CD4-positive, alpha-beta T cell treated with Interleukin-4 for 1 hour (primary cell): ENCODE measurements around the gene OSBPL5.
"Not testable (repeated sequence)": the region's sequence is repeated elsewhere in the genome, so short reads cannot be mapped to it uniquely, and the experiment has no call there.

Experiments
- DNase-seq, 2 donors: peaks; one replicate each; pipeline ENCODE4 v3.0.0-alpha.2; 2020 to 2022

Gene OSBPL5

DNA sequence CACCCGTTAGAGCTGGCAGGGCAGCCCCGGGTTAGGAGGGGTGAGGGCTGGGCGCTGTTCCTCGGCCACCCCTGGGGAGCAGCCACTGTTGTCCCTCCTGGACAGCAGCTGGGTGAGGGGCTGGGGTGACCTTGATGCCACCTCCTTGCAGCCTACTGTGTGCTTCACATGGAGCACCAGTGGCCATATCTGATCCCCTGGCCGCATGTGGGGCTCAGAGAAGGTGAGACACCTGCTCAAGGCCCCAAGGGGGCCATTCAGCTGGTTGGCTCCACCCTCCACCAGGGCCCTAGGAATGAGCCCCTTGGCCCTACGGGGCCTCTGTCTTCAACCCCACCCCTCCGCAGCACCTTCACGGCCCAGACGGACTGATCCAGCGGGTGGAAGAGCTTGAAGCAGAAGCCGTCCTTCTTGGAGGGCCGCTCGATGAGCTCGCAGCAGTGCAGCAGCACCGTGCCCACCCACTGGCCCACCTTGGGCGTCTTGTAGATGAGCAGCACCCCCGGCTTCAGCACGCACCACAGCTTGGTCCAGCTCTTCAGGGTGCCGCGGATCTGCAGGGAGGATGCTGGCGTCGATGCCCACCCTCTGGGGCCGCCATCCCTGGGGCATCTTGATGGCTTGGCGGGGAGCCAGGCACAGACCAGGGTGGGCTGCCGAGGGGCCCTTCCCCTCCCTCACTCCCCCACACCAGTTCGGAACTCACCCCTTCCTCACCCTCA is 44.9 kb downstream of the OSBPL5 start:
- DNase-seq, result no peak

DNA sequence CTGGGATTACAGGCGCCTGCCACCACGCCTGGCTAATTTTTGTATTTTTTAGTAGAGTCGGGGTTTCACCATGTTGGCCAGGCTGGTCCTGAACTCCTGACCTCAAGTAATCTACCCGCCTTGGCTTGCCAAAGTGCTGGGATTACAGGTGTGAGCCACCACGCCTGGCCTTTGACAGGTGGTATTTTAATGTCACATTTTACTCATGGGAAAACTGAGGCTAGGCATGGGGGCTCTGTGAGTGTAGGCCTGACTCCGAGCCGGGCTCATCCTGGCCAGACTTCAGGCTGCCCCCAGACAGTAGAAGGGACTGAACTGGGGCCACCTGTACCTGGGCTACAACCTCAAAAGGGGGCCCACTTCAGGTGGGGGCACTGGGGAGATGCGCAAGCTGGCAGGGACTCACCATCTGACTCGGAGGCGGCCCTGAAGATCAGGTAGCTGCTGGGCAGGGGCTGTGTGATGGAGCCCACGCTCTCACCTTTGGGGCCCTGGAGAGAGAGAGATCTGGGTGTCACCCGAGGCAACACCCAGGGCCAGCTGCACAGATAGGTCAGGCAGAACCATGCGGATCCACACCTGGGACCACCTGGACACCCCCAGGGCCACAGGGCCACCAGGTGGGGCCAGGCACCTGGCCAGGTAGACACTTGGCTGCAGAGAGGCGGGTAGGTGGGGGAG is 45.8 kb downstream of the OSBPL5 start:
- no peak for DNase-seq

DNA sequence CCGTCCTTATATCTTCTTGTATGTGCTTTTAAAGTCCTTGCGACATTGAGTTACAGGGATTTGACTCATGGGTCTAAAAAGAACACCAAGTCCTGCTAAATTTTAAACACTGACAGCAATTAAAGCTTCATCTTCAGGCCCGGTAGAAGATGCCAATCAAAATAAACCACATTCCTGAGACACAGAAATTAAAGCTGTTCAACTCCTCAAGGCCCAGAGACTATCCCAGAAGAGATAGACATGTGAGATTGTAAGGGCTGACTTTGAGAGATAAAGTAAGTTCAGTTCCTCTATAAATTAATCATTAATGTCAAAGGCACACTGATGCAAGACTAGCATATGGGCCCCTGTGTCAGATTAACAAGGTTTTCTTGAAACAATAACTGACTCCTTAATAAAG is 49.8 kb downstream of the OSBPL5 start:
- no peak for DNase-seq

DNA sequence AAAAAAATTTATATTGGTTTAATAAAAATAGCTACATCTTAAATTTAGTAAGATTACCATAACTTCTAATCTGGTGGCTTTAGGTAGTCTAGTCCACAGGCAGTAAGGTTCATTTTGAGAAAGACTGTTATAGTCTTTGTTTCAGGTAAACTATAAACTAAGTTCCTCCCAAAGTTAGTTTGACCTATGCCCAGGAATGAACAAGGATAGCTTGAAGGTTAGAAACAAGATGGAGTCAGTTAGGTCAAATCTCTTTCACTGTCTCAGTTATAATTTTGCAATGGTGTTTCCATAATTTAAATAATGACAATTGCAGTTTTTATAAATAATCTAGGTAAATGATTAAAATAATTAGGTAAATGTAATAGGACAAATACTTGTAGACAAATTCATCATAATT is 51.4 kb downstream of the OSBPL5 start:
- not testable (repeated sequence) for DNase-seq

DNA sequence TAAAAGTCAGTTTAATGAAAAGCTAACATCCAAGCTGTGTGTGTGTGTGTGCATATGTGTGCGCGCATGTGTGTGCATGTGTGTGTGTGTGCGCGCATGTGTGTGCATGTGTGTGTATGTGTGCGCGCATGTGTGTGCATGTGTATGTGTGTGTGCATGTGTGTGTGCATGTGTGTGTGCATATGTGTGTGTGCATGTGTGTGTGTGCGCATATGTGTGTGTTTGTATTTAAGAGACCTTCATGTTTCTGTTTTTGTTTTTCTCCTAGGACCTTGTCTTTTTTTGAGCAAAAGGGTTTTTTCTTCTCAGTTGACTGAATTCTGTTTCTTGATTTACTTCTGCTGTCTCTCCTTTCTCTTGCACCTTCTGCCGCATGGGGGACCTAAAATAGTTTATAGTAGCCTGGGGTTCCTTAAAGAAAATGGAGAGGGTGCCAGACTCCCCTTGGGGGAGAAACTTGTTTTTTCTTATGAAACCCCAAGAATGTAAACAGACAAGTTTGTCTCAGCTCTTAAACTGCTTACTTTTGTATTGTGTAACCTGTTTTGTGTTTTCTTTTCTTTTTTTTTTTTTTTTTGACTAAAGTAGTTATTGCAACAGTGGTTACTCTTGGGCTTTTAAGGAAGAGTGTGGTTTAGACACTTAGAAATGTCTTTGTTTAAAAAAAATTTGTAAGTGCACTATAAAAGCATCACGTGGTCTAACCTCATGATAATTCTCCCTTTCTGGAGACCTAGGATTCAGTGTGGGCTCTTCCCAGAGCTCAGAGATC is 53.0 kb downstream of the OSBPL5 start:
- DNase-seq, result peak in 1 of 2 donors; percentile 15

DNA sequence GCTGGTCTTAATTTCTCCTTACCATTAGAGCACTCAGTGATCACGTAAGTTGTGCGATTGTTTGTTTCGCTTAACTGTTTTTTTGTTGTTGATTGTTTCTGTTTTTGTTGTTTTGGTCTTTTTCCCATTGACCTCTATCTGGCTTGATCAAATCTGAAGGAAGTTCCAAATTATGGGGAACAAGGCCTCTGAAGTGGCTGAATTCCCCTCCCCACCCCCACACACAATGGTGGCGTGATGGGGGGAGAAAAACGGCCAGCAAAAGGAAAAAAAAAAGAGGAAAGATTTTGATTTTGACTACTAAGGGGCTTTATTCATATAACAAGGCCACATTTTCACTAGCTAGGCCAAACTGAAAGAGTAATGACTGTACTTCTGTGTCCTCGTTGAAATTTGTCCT is 53.6 kb downstream of the OSBPL5 start:
- DNase-seq, result no peak

DNA sequence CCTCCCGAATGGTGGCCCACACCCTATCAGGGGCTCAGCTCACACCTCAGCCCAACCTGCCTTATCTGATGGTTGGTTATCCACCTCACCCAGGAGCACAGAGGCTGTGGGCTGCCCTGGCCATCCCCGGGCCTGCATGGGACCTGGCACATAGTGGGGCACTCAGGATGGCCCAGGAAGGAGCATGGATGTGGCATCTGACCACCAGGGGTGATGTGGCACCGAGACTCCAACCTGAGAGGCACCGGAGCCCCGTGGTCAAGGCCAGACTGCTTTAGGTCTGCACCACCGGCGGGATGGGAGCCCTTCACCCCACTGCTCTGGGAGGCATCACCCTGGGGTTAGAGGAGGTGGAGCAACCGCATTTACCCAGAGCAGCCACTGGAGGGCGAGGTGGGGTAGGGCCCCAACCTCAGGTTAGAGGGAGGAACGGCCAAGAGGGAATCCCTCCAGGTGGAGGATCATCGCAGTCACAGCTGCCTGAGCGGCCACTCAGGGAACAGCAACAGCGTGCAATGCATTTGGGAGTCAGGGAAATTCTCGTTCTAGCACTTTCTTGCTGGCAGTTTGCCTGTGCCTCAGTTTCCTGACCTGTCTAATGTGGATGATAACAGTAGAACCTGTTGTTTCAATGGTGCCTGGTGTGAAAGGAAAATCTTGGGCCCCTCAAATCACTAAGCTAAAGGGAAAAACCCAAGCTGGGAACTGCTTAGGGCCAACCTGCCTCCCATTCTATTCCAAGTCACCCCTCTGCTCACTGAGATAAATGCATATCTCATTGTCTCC is 55.0 kb downstream of the OSBPL5 start:
- peak; percentile 31 to 45 for DNase-seq

DNA sequence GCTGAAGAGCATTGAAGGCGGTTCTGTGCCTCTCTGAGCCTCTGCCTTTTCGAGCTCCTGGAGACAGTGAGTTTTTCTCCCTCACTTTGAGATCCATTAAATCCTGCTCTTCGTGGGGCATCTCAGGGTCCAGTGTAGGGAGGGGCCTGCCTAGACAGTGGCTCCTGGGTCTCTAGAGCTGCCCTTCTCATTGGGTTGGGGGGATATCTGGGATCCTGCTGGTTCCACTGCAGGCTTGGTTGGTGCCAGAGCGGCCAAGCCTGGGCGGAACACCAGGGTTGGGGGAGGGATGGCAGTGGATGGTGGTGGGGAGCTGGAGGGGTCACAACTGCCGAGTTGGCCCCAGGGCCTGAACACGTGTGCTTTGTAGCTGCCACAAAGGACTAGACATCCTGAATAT is 55.7 kb downstream of the OSBPL5 start:
- no peak for DNase-seq

DNA sequence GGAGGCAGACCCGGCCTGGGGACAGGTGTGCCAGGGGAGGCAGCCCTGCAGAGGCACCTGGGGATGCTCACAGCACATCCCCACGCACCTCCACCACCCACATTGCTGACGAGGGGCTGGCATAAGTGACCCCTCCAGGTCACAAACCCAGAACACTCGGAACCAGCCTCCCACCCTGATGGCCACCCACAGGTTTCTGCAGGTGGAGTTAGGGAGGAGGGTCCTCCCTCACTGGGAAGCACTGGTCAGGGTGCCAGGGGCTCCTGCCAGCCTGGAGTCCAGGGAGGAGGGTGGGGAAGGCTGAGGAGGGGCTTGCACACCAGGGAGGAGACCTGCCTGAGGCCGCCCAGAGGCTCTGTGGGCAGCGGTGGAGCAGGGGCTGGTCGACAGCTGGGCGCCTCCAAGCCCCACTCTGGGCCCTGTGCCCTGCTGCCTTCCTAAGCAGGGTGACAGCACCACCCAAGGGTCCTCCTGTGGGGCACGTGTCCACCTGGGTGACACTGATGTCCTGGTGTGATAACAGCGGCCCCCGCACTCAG is 56.9 kb downstream of the OSBPL5 start:
- no peak for DNase-seq

DNA sequence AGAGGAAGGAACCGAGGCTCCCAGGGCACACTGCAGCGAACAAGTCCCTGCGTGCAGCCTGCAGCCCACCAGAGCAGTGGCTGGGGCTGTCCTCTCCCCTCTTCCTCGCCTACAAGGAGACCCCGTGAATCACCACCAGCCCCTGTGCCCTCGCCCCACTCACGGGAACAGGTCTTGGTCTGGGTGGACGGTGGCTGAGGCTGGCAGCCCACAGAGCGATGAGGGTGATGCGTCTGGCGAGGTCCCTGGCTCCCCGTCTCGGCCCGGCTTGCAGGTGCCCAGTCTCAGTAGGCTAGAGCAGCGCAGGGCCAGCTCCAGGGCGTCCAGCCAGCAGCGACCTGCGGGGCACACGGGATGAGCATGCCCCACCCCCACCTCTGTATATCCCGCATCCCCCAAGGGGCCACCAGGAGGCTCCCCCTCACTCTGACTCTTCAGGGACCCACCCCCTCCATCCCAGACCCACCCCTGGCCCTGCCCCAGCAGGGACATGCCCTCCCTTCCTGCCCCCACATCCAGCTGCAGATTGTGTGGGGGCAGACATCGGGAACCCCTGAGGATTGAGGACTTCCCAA is 57.4 kb downstream of the OSBPL5 start:
- DNase-seq, result no peak

DNA sequence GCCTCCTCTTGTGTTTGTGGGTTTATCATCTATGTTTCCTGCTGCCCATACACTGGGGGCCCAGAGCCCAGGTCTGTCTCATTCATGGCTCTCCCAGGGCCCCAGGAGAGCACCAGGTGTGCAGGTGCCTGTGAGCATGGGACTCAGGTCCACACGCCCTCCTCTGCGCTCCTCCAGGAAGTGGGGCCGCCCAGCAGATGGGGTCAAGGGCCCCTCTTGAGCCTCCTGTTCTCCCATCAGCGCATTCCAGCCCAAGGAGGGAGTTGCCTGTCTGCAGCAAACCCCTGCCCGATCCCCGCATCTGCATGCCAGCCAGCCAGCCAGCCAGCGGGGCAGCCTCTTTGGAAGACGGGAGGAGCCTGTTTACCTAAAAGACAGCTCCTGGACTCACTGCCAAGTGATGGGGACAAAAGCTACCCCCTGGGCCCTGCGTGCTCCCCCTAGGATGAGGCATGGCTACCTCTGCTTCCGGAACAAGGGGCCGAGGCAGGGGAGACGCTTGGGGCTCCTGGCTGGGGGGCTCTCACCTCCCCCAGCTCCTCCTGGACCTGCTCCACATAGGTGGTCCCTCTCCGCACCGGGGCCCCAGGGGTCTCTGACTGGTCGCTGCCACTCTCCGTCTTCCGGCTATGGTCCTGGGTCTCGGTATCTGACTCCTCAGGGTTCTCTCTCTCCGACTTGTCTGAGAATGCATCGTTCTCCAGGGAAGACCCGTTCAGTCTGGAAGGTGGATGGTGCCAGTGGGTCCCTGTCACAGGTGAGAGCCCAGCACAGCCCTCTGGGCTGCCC is 58.2 kb downstream of the OSBPL5 start:
- DNase-seq, result peak in 1 of 2 donors; percentile 6

DNA sequence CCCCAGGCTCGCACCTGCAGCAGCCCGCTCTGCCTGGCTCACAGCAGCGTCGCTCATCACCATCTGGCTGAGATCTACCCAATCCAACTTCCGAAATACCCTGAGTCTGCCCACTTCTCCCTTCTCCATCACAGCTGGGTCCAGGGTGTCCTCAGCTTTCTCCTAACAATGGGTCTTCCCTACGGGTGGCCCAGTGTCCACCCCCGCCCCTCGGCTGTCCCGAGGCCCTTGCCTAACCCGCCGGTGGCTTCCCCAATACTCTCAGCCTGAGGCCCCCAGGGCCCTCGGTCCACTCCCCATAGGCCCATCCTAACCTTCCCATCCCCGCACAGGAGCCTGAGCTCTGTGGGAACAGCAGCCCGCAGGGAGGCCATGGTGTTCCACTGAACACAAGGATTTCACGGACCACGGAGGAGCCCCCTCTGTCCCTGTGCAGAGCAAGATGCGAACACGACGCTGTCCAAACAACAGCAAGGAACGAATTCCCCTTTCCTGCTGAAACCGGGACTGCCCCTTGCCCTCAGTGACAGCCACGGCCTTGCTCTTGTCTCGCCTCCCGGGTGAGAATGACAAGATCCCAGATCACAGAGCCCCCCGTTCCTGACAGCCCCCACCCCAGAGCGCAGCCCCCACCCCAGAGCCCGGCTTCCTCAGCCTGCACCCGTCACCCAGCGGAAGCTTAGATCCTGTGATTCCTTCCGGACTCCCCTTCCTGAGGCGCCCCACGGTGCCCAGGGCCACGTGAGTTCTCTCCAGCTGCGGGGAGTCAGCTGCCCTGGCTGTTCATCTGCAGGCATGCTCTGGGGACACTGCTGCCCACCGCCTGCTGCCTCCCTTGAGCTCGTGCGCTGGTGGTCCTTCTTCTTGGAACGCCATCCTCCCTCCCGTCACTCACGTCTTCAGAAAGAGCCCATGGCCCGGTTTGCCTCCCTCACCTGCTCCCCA is 59.0 kb downstream of the OSBPL5 start:
- peak in 1 of 2 donors; percentile 4 for DNase-seq

DNA sequence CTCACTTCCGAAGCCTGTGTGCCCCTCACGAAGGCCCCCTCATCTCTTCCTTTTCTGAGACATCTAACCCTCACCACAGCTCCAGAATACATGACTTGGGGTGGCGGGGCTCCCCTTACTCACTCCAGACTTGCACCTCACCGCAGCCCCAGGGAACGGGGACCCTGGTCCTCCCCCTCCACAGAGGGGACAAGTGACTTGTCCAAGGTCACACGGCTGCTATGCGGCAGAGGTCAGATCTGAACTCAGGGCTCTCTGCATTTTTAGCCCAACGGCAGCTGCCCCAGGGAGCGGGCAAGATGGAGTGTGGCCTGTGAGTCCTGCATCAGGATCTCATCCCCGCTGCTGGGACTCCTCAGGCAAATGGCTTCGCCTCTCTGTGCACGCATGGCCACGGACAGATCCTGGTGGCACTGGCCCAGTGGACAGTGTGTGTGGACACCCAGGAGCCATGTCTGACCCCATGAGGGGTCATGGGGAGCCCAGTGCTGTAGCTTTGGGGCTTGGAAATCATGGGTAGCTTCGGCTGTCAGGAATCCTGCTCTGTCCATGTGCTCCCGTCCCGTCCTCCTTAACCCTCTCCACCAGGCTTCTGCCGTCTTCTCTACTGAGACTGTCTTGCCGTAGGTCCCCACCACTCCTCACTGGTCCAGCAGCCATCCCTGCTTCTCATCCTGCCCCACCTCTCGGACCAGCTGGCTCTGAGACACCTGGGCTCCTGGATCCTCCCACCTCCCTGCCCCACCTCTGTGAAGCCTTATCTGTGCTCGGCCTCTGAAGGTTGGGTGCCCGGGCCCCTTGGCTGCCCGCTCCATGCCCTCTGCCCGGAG is 59.9 kb downstream of the OSBPL5 start:
- DNase-seq, result no peak

DNA sequence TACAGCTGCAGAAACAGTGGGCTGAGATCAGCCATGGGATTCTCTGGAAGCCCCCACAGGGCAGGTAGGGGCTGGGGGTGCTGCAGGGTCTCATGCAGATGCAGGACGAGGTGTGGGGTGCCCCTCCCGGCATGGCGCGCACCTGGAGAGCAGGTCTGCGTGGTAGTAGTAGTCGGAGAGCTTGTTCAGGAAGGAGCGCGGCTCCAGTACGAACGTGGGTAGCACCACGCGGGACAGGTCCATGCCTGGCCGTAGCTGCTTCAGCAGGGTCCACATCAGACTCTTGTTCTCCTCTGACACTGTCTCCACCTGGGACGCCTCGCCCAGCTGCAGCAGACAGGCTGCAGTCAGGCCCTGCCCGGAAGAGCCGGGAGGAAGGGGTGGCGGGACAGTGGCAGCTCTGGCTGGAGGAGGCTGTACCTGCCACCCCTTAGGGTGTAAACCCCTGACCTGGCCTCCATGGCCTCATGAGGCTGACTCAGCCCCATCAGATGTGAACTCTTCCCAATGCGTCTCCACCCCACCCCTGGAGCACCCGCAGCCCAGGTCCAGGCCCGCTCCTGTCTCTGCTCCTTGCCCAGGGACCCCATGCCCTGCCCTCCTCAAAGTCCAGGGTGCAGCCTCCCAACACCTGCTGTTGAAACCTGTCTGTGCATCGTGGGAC is 60.9 kb downstream of the OSBPL5 start:
- DNase-seq, result no peak

DNA sequence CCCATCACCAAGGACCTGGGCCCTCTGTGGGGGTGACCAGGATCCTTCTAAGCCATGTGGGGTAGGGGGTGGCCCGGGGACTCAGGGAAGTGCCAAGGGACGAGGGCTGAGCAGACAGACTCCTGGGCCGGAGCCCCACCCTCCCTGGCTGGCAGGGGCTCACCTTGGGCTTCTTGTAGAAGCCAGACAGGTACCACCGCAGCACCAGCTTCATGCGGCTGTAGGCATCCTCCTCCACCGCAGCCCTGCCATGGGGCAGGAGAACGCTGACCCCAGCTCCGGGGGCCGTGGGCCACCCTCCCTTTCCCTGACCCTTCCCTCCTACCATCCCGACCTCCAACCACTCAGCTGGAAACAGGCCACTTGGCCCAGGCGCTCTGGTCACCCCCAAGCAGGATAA is 62.0 kb downstream of the OSBPL5 start:
- no peak for DNase-seq

DNA sequence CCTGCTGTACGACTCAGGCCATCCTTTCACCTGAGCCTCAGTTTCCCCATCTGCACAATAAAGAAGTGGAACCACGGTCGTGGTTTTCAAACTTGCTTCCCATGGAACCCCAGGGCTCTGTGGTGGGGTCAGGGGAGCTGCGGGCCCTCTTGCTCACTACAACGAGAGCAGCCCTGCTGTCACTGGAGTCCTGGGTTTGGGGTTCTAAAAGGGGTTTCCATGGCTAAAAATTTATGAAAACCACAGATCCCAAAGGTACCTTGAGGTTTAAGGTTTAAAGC is 62.5 kb downstream of the OSBPL5 start:
- no peak for DNase-seq

DNA sequence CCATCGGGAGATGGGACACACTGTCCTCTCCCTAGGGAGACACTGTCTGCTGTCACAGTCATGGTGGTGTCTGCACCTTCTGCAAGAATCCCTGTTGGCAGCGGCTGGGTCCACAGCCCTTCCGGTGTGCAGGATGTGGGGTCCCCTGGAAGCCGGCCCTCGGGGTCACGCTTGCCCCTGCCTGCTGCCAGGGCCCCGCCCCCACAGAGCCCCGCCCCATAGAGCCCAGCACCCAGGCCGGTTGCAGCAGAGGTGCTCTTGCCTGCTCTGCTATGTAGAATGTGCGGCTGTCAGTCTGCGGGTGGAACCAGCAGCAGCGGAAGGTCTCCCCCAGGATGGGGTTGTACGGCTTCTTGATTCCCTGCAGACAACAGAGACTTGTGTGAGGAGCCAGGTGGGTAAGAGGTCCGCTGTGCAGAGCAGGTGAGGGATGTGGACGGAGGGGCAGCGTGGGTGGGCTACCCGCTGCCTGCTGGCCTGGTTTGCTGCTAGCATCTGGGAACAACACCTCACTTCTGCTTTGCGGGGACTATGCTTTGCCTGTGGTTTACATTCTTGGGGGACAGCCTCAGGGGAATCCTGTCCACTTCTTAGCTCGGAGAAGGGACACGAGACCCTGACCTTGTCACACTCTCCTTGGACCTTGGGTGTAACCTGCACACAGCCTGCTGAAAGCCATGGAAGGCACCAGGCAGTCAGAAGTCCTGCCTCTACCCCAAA is 63.0 kb downstream of the OSBPL5 start:
- no peak for DNase-seq

DNA sequence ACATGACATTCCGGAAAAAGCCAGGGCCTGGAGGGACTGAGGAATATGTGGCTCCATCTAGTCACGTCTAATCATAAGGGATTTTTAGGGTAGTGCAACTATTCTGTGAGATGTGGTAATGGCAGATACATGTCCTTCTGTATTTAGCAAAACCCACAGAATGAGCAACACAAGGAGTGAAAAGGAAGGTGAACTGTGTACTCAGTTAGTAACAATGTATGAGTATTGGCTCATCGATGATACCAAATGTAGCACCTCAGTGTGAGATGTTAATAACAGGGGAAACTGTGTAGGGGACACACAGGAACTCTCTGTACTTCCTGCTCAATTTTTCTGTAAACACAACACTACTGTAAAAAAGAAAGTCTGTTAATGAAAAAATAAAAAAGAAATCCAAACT is 65.9 kb downstream of the OSBPL5 start:
- DNase-seq, result peak in 1 of 2 donors; percentile 14
